NCI-H2107 (cell line): ENCODE measurements around the gene LDLRAD4.

ENCODE experiments used
- DNase-seq: peaks from one replicate; lab custom pipeline; 2025; lab: John Stamatoyannopoulos, UW

LDLRAD4 gene

GRCh38 chr18:13447621-13448334 lies 229.2 kb downstream of the LDLRAD4 start:
- no peak for DNase-seq

GRCh38 chr18:13448335-13448795 lies 229.8 kb downstream of the LDLRAD4 start:
- no peak for DNase-seq

DNA sequence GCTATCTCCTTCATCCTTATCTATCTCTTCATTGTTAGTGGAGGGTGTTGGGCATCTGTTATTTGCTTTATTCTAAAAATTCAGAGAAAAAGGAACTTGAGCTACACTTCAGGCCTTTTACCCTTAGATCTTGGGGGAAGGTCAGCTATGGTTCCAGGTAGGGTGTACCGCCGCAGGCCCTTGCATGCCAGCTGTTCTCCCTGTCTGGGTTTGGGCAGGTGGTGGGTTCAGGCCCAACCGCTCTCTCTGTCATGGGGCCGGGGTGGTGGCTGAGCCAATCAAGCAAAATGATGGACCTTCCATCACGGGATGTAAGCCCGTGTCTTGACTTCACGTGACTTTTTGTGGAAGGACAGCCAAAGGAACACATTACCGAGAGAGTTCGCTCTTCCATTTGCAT lies 231.1 kb downstream of the LDLRAD4 start:
- no peak for DNase-seq

- DNase-seq = no peak
Observed at GRCh38 chr18:13450289-13451212, 232.0 kb downstream of the LDLRAD4 start.

DNA sequence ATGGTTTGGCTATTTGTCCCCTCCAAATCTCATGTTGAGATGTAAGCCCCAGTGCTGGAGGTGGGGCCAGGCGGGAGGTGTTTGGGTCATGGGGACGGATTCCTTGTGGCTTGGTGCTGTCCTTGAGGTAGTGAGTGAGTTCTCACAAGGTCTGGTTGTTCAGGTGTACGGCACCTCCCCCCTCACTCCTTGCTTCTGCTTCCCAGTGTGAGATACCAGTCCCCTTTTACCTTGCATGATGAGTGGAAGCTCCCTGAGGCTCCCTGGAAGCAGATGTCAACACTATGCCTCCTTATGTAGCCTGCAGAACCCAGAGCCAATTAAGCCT lies 232.6 kb downstream of the LDLRAD4 start:
- DNase-seq = no peak

DNA sequence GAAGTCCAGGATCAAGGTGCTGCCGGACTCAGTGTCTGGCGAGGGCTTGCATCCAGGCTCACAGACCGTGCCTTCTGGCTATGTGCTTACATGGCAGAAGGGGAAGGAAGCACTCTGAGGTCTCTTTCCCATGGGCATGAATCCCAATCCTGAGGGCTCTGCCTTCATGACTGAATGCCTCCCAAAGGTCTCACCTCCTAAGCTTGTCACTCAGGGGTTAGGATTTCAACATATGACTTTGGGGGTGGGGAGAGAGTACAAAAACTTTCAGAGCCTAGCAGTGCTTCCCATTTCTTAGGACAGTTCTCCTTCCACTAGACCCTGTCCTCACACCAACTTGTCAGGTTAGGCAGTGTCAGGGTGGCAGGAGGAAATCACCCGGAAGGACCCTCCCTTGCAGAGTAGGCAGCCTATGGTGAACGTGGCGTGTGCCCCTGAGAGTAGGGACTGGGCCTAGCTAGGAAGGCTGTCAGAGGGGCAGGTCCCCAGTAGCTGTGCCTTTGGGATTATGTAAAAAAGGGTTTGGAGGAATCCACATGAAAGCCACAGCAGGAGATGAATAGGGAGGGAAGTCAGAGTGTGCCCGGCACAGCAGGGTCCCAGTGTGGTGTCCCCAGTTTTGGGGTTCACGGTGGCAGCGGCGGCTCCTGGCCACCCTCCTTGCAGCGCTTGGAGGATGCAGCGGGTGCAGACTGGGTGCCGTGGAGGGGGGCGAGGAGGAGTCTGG lies 233.3 kb downstream of the LDLRAD4 start:
- DNase-seq = no peak

DNA sequence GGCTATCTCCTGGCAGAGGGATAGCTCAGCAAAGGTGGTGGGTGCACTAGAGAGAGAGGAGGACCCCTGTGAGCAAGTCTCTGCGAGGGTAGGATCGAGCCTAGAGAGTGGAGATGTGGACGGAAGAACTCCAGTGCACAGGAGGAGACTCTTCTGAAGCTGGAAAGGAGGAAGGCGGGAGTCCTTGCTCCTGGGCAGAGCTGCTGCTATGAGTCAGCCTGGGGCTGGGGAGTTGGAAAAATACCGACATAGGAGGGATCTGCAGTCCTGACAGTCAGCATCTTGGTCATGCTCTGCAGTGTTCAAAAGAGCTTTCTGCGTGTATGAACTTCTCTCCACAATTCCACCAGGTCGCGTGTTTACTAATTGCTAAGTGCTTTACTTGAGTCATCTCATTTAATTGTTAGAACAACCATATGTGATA lies 233.8 kb downstream of the LDLRAD4 start:
- no peak for DNase-seq

DNA sequence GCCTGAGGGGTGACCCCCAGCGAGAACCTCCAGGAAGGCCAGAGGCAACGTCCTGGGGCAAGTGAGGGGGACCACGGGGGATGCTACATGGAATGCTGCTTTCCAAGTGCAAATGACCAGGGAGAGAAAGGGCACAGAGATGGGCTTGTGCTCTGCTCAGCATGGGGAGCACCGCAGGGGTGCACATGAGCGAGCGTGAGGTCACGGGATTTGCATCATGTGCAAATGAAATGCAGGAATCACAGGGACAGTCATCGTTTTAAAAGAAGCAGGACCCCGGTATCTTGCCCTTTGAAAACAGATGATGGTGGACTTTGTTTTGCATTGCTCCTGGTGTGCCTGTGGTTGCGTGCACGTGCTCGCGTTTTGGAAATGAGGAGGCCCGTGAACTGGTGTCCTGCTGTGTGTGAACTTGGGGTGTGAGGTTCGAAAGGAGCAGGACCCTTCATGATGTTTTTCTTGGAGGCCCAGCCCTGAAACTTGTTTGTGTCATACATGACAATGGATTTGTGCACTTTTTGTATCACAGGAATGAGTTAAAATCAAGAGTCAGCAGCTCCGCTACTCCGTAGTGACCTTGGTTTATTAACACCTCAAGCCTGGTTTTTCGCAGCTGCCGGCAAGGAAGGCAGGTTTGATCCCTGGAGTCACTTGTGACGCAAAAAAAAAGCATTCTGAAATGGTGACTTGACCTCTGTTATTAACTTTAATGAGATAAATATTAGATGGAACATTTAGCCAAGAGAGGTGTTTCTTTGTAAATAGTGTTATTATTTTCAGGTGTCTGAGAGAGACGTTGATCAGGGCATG lies 234.5 kb downstream of the LDLRAD4 start:
- no peak for DNase-seq

DNA sequence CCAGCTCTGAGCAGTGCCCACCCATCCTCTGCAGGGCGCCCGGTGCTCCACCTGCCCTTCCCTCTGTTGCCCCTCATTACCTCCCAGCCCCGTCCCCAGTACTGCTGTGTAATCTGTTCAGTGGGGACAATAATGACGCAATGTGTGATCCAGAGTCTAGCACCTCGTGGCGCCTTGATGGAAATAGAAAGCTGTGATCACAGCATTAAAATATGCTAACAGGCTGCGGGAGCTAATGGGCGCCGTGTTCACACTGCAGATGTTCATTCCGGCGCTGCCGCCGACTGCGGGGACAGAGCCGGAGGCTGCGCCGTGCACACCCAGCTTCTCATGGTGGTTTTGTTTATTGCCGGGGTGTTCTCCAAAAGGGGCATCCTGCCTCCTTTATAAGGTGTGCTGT lies 235.2 kb downstream of the LDLRAD4 start:
- DNase-seq = no peak

- DNase-seq = no peak
Observed at GRCh38 chr18:13454363-13455150, 236.0 kb downstream of the LDLRAD4 start.

DNA sequence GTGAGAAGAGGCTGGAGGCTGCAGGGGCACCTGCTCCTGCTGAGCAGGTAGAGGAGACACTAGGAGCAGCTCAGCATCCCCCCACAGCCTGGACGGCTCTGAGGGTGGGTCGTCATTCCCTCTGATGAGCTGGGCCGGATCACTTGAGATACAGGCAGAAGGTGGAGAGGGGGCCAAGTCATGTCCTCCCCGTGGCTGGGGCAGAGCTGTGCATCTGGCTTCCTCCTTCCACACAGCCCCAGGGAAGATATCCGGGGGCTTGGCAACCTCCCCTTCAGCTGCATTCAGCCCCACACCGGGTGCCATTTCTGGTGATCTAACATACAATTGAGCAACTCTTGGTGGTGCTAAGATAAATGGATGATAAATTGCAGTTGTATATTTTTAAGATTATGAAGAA lies 236.9 kb downstream of the LDLRAD4 start:
- DNase-seq = no peak

DNA sequence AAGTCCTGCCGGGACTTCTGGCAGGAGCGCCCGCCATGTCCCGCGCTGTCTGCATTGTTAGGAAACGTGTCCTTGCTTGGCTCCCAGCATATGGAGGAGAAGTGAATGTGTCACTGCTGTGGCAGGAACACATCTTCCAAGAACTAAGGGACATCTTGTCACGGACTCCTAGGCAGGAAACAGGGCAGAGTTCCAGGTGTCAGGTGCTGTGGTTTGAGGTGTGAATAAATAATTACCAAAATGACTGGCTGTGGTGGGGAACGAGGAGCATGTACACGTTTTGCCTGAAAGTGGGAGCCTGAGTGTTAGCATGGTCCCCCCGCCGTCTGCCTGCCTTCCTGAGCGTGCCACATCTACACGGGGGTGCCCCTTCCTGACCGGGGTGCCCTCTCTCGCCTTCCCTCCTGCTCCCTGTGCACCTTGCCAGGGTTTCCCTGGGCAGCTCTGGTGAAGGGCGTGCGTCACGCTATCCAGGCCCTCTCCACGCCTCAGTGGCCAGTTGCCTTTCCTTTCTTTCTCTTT lies 237.5 kb downstream of the LDLRAD4 start:
- DNase-seq = no peak

GRCh38 chr18:13456736-13457271 lies 238.2 kb downstream of the LDLRAD4 start:
- no peak for DNase-seq

DNA sequence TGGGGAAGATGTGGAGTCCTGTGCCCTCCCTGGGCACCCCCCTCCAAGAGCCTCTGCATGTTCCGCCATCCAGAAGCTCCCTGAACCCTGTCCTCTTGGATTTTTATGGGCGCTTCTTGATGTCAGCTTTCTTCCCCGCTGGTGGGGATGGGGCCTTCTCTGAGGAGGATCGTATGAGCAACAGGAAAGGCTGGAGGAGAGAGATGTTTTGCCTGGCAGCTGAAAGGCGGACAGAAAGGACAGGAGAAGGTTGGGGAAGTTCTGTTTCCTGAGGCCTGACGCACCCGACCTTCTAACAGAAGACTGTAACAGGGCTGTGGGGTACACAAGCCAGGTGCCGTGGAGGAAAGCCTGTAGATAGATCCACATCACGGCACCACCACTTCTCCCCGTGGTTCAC lies 238.8 kb downstream of the LDLRAD4 start:
- no peak for DNase-seq

GRCh38 chr18:13460946-13461345 lies 242.4 kb downstream of the LDLRAD4 start:
- no peak for DNase-seq

GRCh38 chr18:13461469-13461868 lies 242.9 kb downstream of the LDLRAD4 start:
- no peak for DNase-seq

GRCh38 chr18:13461936-13462335 lies 243.4 kb downstream of the LDLRAD4 start:
- DNase-seq = no peak

DNA sequence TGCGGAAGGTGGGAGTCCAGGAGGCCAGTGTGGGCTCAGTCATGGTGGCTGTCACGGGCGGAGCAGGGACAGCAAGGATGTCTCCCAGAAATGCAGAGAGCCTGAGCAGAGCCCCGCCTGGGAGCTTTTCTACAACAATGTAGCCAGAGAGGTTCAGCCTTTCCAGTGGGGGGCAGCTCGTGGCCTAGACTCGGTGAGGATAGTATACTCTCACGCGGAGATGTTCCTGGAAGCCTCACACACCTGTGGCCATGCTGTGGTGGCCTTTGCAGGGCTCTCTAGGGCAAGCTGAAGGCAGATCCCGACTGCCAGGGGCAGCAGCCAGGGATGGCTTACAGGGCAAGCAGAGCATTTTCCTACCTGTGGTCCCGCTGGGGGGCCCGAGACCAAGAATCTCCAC lies 244.1 kb downstream of the LDLRAD4 start:
- no peak for DNase-seq

DNA sequence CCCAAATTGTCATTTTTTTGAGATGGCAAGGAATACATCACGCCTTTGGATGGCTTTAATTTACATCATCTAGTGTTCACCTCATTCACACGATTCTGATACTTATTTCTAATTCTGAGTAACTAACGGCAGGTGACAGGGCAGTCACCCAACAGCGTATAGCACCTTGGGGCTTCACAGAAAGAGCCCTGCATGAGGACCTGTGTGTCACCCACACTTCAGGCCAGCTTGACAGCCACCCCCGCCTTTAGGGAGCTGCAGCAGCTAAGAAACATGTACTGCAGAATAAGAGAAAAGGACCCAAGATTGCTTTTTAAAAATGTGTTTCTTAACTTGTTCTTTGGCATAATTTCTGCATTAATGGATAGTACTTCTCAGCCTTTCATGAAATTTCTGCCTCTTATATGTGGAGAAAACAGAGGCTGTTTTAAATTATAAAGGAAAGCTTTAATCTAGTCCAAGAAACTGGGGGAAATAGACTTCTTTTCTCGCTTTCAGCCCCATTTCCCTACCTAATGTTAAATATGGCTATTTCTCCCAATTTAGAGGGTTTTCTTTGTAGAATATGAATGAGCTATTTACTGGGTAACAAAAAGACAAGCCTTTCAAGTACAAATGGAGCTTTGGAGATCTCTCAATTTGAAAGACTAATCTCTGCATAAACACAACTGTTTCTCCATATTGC lies 245.1 kb downstream of the LDLRAD4 start:
- DNase-seq = no peak
